ENCODE results near the gene TPRA1.

Gene TPRA1

DNA sequence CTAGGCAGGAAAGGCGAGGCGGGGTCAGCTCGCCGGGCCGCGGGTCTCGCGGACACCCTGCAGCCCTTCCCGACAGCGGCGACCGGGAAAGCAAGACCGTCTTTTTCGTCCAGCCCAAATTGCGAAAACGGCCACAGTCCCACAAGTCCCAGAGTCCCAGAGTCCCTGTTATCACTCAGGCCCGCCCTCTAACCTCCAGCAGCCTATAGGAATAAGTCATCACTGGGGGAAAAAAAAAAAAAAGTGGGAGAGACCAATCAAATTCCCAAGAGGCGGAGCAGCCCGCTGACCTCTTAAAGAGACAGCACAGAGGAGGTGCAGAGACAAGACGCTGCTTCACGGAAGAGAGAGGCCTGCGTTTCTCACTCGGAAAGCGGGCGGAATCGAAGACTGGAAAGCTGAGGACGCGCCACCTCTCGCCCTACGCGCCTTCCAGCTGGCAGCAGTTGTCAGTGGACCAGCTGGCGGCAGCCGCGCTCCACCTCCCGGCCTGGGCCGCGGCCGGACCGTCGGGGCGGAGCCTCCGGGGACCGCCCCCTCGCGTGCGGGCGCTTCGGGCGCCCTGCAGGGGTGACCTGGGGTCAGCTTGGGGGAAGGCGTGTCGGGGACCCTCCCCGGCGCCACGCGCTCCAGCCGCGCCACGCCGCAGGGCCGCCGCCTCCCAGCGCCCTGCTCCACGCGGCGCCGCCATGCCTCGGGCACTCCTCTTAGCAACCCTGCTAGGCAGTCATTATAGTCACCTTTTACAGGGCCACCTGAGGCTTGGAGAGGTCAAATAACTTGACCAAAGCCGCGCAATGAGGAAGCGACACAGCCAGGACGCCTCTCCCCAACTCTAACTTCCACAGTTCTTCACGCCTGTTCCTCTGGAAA lies at the start of gene TPRA1:
TSS of gene TPRA1 (minus strand) at position 141 of the 873 bp plus-strand sequence. CDS start 10,587 bp downstream, outside the sequence.
- peak within 1 kb of the TSS; percentile 94 for H3K27ac ChIP-seq
- DNase-seq (ENCODE audit: low read depth, low spot score), result peak; percentile 83

- no peak overlapping the region for H3K27ac ChIP-seq
- no peak for DNase-seq (ENCODE audit: low read depth, low spot score)
Observed at GRCh38 chr3:127640042-127640355, 49.5 kb upstream of the TPRA1 start.

DNA sequence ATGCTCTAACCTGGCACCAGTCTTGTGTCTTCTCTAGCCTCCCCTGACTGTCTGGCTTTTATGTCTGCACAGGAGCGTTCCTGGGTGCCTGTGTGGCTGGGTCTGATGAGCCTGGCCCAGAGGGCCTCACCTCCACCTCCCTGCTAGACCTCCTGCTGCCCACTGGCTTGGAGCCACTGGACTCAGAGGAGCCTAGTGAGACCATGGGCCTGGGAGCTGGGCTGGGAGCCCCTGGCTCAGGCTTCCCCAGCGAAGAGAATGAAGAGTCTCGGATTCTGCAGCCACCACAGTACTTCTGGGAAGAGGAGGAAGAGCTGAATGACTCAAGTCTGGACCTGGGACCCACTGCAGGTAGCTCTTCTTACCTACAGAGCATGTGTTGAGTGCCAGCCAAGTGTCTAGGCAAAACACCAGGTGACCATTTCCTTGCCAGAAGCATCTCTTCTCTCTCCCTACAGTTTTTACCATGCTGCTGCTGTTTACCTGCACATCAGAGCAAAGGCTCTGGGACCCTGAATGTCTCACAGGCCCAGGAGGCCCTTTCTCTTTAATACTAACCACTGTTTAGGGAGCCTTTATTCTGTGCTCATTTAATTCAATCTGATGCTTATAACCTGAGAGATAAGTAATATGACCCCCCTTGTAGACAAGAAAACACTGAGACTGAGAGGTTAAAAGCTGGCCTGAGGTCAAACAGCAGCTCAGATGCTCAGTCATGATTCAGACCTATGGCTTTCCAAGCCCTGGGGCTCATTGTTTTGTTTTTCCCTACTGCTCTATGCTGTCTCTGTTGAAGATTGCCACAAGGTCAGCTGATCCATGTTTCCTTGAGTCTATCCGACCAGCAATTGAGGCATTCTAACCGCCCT lies 48.9 kb upstream of the TPRA1 start:
- H3K27ac ChIP-seq, result no peak overlapping the region
- peak; percentile 18 for DNase-seq (ENCODE audit: low read depth, low spot score)

DNA sequence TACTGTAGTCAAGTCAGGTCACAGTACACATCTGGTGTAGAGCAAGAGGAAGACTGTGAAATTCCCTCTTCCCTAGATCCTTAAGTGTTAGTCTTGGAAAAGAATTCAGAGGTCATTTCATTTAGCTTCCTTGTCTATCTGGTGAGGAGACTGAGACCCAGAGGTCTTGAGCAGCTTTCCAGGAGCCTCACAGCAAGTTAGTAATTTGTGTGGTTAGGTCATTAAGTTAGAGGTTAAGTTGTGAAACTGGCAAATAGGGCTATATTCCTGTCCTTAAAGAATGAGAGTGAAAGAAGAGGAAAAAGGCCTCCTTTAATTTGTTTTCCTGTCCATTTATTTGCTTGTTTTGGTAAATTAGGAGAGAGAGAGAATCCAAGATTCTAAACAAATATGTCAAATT lies 47.4 kb upstream of the TPRA1 start:
- no peak for DNase-seq (ENCODE audit: low read depth, low spot score)
- H3K27ac ChIP-seq, result no peak overlapping the region

GRCh38 chr3:127637546-127637945 lies 47.0 kb upstream of the TPRA1 start:
- no peak overlapping the region for H3K27ac ChIP-seq
- DNase-seq (ENCODE audit: low read depth, low spot score), result no peak

- H3K27ac ChIP-seq, result no peak overlapping the region
- DNase-seq (ENCODE audit: low read depth, low spot score), result no peak
Observed at GRCh38 chr3:127634653-127635052, 44.1 kb upstream of the TPRA1 start.

- no peak for DNase-seq (ENCODE audit: low read depth, low spot score)
- H3K27ac ChIP-seq, result no peak overlapping the region
Observed at GRCh38 chr3:127632035-127632820, 41.7 kb upstream of the TPRA1 start.

DNA sequence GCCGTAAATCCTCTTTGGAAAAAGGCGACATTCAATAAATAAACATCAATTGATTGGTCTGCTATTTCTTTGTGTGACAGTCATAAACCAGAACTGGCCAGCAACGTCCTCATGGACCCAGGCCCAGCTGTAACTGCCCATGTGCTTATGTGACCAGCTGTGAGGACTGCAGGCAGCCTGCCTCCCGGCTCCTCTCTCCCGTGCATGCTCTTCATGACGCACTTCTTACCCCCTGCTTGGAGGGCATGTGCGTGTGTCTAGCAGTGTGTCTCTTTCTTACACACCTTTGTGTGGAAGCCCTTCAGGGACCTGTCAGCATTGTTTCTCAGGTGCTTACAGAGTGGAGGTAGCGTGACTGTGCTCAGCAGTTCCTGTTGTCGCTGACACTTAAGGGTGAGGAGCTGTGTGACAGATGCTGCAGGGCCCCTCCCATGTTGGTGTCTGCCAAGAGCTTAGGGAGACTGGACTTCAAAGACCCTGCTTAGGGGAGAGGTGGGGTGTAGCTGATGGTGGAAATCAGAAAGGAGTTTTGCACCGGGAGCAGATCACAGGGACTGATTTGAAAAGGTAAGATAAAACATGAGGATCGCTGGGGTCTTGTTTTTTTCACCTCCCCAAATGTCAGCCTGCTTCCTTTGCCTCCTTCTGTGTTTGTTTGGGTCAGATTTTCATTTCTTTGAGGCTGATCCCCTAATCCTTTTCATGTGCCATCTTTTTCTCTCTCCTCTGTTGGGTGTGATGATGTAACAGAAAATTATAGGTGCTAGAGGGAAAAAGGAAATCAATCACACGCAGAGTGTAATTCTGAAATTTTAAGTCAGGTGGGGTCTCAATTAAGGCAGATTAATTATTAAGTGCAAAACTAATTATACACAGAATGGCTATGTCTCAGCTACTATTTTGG lies 40.5 kb upstream of the TPRA1 start:
- DNase-seq (ENCODE audit: low read depth, low spot score), result no peak
- no peak overlapping the region for H3K27ac ChIP-seq

- no peak for DNase-seq (ENCODE audit: low read depth, low spot score)
- no peak overlapping the region for H3K27ac ChIP-seq
Observed at GRCh38 chr3:127629467-127630403, 39.2 kb upstream of the TPRA1 start.

- DNase-seq (ENCODE audit: low read depth, low spot score), result no peak
Observed at GRCh38 chr3:127628788-127629466, 38.4 kb upstream of the TPRA1 start, which contains the start of gene PODXL2. PODXL2 (plus strand) TSS chr3:127629185; CDS start chr3:127629220, 35 bp downstream.

GRCh38 chr3:127628426-127628787 lies 37.9 kb upstream of the TPRA1 start:
- no peak overlapping the region for H3K27ac ChIP-seq
- DNase-seq (ENCODE audit: low read depth, low spot score), result no peak

More at GRCh38 chr3:127628788-127629466, 38.4 kb upstream of the TPRA1 start, which contains the start of gene PODXL2:
- no peak within 1 kb of the TSS for H3K27ac ChIP-seq

DNA sequence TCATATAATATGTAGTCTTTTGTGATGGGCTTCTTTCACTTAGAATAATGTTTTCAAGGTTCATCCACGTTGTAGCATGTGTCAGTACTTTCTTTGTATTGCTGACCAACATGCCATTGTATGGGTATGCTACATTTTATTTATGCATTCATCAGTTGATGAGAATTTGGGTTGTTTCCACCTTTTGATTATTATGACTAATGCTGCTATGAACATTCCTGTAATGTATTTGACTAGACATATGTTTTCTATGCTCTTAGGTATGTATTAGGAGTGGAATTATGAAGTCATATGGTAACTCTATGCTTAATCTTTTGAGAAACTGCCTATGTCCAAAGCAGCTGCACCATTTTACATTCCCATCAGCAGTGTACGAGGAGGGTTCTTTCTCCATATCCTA lies 35.3 kb upstream of the TPRA1 start:
- no peak overlapping the region for H3K27ac ChIP-seq

DNA sequence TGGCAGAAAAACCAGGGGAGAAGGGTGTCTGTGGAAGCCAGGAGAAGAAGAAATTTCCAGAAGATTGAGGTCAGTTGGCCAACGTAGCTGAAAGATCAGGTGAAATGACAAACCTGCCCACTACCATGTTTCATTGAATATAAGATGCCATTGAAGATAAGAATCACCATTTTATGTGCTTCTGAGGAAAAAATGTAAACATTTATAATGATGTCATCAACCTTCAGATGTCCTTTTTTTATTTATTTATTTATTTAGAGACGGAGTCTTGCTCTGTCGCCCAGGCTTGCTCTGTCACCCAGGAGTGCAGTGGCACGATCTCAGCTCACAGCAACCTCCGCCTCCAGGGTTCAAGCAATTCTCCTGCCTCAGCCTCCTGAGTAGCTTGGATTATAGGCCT lies 33.5 kb upstream of the TPRA1 start:
- no peak overlapping the region for H3K27ac ChIP-seq
- no peak for DNase-seq (ENCODE audit: low read depth, low spot score)

More for the DNA sequence above, 35.3 kb upstream of the TPRA1 start:
- no peak for DNase-seq (ENCODE audit: low read depth, low spot score)

DNA sequence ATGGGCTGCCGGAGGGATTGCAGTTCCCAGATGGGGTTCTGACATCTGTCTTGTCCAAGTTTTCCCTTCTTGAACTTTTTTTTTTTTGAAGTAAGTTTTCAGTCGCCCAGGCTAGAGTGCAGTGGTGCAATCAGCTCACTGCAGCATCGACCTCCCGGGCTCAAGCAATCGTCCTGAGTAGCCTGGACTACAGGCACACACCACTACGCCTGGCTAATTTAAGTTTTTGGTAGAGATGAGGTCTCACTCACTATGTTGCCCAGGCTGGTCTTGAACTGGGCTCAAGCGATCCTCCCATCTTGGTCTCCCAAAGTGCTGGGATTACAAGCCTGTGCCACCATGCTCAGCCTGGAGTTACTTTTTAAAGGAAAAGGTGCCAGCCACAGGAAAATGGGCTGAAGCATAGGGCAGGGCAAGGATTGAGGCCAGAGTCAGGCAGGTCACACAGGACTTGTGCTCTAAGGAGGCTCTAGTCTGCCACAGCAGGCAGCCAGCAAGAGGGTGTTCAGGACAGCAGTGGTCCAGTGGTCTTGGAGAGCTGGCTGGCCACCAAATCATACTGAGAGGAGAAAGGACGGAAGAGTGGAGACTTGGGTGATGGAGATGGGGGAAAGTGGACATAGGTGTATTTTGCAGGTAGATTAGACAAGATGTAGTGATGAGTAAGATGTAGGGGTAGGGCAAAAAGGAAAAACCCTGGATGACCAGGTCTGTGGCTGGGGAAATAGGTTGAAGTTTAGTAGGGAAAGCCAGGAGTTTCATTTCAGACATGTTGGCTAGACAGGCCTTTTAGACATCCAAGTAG lies 32.4 kb upstream of the TPRA1 start:
- H3K27ac ChIP-seq, result no peak overlapping the region
- no peak for DNase-seq (ENCODE audit: low read depth, low spot score)

DNA sequence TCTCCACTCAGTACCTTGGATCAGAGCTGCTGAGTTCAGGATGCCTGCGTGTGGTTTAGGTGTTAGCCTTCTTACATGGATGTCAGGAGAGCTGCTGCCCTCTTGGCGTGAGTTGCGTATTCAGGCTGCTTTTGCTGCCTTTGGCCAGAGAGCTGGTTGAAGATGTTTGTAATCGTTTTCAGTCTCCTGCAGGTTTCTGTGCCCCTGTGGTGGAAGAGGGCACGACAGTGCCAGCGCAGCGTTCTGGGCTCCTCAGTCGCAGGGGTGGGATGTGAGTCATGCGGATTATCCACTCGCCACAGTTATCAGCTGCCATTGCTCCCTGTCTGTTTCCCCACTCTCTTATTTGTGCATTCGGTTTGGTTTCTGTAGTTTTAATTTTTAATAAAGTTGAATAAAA lies 31.5 kb upstream of the TPRA1 start:
- no peak overlapping the region for H3K27ac ChIP-seq
- DNase-seq (ENCODE audit: low read depth, low spot score), result no peak

- H3K27ac ChIP-seq, result no peak overlapping the region
- DNase-seq (ENCODE audit: low read depth, low spot score), result no peak
Observed at GRCh38 chr3:127620637-127621375, 30.3 kb upstream of the TPRA1 start.
